Stimulated activated CD4-positive, alpha-beta T cell treated with anti-CD3 and anti-CD28 coated beads, Interleukin-12 subunit alpha, Interleukin-12 subunit beta, amount 100 ng/mL, for 48 hours (primary cell): Measurements from ENCODE around the gene ALAS1.

Experiments
- DNase-seq, 3 donors: peaks; one replicate each; pipeline ENCODE4 v3.0.0-alpha.2; 2020; ENCODE audit warnings: low read depth in 2 of 3, low spot score in 1 of 3

Gene ALAS1

DNA sequence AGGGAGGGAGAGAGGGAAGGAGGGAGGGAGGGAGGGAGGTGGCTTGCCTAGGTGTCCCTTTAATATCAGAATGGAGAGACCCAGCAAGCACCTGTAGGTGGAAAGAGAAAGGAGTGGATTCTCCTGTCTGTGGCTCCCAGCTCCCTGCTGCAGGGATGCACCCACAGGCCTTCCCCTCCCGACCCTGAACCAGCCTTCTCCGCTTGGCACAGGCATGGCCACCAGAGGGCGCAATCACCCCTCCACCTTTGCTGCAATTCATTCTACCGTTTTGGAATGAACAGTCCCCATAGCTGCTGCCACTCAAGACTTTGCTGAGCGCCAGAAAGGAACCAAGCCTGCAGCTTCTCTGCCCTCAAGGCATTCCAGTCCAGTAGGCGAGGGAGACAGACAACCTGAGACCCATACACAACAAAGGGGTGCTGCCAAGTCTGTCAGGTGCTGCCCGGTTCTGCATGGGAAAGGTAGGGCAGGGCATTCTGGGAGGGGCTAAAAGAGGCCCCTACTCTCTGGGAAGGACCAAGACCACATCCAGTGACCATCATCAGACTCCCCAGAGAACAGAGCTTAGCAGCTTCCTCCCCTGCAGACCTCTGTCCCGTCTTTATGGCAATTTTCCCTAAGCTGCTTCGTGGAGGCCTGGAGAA is 22.5 kb downstream of the ALAS1 start:
- DNase-seq: peak; percentile 84 to 94 (median 86)

DNA sequence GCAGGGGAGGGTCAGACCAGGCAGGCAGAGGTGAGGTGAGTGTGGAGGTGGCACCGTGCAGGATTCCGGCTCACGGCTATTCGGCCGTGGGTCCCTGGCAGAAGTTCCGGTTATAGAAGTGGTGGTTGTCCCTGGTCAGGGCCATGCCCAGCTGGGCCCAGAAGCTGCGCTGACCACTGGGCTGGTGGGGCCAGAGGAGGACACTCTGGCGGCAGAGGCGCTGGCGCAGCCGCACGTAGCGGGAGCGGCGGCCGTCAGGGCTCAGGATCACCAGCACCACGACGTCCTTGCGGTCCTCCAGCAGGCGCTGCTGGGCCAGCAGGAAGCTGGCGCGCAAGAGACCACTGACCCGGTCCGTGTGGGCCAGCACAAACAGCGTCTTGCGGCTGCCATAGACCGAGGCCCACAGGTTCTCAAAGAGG is 23.2 kb downstream of the ALAS1 start:
- no peak for DNase-seq

DNA sequence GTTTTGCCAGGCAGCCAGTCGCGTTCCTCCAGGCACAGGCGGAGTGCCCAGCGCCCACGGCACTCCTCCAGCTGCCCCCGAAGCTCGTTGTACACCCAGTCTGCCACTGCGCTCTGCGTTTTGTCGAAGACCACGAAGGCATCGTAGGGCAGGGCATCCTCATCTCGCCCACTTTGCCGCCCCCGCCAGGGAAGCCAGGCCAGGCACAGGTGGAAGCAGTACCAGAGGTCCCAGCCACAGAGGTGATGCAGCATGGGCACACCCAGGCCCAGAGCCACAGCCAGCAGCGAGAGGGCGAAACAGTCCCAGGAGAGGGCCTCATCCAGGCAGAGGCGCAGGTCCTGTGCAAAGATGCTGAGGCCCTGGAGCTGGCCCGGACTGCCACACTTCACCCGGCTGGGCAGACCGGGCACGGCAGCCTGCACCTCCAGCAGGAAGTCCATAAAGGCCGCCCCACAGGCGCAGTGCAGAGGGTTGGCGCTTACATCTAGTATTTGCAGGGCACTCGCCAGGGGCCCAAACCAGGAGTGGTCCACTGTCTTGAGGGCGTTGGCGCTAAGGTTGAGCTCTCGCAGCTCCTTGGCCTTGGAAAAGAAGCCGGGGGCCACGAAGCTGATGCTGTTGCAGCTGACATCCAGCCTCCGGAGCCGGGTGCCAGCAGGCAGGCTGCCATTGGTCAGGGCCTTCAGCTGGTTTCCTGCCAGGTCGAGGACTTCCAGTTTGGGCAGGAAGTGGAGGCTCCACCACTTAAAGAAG is 23.8 kb downstream of the ALAS1 start:
- no peak for DNase-seq

DNA sequence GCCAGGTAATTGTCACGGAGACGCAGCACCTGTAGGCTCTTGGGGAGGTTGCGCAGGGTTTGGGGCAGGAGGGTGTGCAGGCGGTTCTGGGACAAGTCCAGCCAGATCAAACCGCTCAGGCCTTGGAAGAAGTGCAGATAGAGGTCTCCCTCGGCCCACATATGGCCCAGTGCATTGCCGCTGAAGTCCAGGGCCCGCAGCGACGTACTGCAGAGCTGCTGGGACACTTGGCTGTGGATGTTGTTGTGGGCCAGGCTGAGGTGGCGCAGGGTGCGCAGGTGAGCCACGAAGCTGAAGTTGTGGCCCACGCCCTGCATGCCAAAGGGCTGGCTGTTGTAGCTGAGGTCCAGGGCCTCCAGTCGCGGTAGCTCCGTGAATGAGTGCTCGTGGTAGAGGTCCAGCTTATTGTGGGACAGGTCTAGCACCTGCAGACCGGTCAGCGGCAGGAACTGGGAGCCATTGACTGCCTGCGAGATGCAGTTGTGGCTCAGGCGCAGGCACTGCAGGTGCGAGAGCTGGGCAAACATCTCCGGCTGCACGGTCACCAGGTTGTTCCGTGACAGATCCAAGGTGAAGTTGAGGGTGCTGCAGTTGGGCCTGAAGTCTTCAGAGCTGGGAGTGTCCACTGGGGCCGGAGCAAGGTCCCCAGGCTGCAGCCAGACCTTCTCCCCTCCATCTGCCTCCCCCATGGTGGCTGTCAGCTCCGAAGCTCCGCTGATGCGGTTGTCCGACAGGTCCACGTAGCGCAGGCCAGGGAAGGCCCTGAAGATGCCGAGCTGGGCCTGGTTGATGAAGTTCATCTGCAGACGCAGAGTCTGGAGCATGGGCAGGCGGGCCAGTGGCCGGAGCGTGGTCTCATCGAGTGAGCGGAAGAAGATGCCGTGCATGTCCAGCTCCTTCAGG is 24.6 kb downstream of the ALAS1 start:
- no peak for DNase-seq

DNA sequence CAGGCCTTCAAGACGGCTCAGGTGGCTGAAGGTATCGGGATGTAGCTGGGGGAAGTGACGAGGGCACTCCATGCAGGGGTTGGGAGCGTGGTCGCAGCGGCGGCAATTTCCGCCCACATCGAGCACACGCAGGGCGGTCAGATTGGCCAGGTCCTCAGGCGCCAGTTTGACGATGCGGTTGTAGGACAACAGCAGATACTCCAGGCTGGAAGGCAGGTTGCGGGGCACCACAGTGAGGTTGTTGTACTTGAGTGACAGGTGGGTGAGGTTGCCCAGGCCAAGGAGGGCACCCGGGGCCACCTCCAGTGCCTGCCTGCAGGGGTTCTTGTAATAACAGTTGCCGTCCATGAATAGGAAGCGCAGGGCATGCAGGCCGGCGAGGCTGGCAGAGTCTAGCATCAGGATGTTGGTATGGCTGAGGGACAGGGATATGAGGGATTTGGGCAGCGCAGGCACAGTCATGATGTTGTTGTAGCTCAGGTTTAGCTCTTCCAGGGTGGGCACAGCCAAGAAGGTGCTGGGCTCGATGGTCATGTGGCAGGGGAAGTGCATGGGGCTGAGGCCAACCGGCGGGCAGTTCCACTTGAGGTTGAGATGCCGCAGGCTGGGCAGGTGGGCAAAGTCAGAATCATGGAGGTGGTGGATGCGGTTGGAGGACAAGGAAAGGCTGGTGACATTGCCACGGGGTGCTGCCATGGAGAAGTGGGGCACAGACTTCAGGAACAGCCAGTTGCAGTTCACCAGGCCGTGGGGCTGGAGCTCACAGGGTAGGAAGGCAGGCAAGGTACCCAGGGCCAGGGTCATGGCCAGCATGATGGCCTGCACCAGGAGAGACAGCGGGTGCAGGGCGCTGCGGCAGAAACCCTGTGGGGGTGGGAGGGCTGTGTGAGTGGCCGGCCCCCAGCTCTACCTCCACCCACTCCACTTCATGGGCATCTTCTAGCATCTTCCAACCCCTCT is 25.8 kb downstream of the ALAS1 start:
- DNase-seq: no peak

DNA sequence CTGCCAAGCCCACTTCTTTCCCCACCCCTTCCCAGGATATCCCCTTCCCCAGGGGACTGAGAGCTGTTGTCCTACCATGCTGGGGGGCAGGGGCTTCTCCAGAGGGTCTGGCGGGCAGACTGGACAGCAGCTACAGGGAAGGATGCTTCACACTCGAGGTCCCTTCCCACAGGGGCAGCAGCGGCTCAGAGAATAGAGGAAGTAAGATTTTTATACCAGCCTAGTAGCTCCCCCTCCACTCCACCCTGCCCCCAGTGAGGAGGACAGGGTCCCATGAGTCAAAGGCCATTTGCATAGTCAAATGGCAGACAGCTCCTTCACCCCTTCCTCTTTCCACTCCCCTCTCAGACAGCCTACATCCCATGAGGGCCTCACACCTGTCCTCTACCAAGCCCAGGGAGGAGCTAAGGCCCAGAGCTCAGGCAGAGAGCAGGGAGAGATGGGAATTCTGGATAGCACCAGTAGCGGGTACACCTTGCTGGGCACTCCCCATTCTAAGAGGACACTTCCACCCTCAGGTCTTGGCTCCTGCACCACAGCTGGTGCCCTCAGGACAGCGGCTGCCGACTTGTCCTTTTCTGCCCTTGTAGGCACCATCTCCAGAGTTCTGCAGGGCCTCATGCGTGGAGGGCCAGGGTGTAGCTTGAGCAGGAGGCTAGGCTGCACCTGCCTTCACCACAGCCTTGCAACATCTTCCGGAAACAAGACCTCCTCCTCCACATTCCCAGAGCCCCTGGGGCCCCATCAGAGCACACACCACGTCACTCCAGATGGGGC is 27.7 kb downstream of the ALAS1 start, which contains the start of gene TLR9:
TSS of gene TLR9 (minus strand) at position 194 of the 777 bp plus-strand sequence. CDS start at position 78, 116 bp downstream.
- no peak for DNase-seq

DNA sequence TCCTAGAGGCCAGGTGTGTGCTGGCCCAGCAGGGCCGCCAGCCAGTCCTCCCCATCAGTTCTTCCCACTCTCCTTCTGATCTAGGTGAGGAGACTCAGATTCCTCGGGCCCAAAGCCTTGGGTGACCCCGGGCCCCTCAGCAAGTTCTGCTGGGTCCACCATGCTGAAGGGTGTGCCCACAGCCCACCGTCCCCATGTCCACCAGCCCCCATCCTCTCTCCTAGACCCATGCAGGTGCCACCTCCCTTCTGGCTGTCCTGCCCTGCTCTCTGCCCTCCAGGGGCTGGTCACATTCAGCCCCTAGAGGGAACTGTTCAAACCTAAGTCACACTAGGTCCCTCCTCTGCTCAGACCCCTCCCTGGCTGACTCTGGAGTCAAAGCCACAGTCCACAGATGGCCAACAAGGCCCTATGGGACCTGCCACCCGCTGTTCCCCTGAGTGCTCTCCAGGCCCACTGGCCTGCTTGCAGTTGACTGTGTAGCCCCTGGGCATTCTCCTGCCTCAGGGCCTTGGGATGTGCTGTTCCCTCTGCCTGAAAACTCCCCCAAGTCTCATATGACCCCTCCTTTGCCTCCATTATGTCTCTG is 28.4 kb downstream of the ALAS1 start:
- no peak for DNase-seq

DNA sequence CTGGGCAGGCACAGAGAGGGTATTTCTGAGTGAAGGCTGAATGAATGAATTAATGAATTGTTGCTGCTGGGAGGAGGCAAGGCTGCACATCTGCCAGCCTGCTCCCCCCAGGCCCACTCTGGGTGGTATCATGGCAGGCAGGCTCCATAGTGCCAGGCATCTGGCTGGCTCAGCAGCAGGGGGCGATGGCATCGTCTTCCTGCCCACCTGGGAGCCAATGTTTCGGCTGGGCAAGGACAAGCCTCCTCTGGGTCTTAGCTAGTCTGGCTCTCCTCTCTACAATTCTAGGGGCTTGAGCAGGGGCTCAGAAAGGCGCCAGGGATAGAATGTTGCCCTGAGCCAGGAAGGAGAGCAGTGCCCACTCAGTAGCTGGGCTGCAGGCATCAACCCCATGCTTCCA is 29.2 kb downstream of the ALAS1 start:
- DNase-seq: no peak

DNA sequence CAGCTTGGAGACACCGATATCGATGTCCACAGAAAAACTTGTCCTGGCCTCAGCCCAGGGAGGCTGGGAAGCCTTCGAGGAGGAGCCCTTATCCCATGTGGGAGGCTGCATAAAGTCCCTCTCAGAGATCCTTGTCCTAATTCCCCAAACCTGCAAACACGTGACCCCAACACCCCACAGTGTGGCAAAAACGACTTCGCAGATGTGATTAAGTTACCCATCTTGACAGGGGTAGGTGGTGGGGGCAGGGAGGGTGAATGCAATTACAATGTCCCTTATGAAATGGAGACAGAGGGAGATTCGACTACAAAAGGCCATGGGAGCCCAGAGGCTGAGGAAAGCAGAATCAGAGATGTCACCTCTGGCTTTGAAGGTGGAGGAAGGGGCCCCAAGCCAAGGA is 29.8 kb downstream of the ALAS1 start:
- no peak for DNase-seq

DNA sequence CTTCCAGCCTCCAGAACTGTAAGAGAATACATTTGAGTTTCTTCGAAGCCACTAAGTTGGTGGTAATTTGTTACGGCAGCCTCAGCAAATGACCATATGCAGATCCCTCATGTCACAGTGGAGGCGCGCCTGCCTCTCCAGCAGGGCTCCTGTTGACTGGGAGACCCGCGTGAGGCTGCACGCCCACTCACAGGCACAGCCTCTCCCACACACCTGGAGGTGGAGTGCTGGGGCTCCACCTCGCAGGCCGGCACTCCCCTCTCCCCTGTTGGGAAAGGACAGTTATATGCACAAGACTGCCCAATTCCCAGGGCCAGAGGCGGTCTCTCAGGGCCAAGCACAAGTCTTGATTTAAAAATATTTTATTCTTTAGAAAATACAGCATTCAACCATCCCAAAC is 30.3 kb downstream of the ALAS1 start:
- DNase-seq: no peak

DNA sequence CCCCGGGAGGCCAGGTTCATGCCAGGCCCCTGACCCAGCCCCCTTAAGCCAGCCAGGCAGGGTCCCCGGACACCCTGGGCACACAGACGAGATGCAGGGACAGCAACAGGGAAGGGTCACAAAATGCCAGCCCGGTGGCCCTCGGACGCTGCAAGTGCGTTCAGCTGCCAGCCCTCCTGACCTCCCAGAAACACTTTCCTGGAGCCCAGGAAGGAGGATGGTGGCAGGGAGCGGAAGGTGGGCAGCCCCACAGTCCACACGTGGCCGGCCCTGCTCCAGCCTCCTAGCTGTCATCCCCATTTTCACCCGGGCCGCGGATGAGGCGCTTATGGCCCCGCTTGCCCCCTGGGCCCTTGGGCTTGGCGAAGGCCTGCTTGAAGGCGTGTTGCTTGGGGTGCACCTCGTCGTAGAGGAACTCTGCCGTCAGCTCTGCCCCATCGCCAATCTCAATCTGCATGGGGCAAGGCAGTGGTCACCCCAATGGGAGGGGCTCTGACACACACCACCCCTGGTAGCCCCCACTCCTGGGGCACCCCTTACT is 30.9 kb downstream of the ALAS1 start:
- DNase-seq: no peak

DNA sequence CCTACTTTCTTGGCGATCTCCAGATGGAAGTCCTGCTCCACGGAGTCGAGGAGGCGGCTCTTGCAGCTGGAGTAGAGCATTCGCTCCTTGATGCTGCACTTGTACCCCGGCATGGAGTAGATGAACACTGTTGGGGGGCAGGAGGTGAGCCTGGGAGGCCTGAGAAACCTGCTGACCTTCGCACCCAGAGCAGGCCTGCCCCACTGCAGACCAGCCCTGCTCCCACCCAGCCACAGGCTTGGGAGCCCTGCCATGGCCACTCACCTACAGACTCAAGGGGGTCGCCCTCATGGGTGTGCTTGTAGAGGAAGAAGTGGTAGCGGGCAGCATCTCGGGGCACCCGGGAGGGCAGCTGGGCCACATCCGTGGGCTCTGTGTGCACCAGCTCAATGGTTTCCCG is 31.7 kb downstream of the ALAS1 start:
- no peak for DNase-seq

DNA sequence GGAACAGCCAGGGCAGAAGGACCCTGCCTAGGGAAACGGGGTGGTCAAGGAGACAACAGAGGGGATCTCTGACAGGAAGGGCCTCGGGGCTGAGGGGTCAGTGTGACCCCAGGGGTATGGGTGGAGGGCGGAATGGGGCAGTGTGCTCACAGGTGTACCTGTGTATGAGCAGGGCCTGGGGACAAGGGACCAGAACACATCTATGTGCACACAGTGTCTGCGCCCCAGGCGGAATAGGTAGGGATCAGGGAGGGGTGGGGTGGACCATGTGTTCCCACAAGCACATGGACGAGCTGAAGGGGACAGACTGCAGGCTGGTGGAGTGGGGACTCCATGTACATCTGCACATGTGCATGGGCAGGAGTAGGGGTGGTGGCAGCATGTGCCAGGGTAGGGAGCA is 32.5 kb downstream of the ALAS1 start:
- no peak for DNase-seq

DNA sequence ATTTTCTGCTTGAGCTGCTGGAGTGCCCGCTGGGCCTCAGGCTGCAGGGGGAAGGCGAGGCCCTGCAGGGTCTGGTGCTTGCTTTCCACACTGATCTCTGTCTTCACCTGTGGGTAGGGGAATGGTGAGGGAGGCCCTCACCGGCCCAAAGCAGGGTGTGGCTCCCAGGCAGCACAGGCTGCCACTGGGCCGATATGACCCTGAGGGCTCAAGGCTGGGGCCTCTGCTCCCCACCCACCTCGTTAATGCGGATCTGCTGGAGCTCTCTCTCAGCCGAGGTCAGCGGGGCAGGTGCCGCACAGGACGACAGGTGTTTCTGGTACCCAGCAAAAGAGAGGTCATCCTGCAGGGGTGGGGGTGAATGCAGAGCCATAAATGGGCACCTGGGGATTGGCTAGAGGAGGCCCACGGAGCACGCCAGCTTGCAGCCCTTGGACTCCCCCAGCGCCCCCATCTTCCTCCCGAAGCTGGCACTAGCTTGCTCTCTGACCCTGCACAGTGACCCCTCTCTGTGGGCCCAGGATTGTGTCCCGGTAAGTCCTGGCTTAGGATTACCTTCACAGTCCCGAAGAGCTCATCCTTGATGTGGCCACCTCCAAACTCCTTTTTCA is 33.0 kb downstream of the ALAS1 start:
- DNase-seq: no peak

DNA sequence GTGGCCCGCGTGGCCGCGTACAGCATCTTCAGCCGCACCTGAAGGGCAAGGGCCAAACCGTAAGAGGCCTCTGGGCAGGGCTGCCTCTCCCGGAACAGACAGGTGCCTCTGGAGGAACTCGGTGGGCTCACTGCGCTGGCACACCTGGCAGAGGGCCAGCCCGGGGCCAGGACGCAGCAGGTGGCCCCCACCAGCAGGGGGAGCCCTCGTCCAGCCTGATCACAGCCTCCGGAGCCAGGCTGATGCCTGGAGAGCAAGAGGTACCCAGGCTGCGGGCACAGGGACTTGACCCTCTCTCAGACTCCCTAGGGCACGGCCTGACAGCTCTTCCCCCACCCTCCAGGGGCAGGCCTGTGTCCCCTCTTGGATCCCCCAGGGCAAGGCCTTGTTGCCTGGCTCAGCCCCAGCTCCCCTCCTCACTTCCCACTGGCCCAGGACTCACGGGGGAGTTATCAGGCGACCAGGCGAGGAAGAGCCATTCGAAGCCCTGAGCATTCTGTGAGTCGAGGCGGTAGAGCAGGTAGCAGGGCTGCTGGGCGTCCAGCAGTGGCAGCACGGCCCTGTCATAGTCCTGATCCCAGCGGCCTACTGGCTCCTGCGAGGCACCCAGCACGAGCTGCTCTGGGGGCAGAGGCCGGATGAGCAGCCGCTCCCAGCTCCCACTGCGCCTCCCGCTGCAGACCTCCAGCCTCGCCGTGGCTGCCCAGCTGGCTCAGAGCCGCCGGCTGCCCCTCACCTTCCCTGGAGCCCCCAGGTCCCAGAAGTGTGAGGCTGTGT is 33.7 kb downstream of the ALAS1 start:
- peak; percentile 74 to 93 (median 84) for DNase-seq

DNA sequence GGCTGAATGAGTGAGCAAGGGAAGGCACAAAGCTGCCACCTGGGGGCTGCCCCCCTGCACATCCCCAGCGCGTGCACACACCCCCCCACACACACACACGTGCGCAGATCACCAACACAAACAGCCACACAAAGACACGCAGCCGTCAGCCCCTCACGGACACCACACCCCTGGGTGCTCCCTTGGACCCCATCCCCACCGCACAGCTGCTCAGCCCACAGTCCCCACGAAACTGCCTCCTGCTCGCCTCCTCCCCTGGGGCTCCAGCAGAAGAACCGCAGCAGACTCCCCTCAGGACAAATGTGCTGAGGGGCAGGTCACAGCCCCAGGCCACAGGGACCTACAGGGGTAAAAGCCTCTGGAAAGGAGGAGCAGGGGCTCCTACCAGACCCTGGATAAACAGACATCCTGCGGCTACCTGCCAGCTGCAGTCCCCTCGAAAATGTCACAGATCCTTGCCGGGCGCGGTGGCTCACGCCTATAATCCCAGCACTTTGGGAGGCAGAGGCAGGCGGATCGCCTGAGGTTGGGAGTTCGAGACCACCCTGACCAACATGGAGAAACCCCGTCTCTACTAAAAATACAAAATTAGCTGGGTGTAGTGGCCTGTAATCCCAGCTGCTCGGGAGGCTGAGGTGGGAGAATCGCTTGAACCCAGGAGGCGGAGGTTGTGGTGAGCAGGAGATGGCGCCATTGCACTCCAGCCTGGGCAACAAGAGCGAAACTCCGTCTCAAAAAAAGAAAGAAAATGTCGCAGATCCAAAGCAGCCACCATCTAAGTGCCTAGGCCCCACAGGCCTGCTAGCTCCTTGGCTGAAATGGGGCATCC is 34.5 kb downstream of the ALAS1 start:
- no peak for DNase-seq

DNA sequence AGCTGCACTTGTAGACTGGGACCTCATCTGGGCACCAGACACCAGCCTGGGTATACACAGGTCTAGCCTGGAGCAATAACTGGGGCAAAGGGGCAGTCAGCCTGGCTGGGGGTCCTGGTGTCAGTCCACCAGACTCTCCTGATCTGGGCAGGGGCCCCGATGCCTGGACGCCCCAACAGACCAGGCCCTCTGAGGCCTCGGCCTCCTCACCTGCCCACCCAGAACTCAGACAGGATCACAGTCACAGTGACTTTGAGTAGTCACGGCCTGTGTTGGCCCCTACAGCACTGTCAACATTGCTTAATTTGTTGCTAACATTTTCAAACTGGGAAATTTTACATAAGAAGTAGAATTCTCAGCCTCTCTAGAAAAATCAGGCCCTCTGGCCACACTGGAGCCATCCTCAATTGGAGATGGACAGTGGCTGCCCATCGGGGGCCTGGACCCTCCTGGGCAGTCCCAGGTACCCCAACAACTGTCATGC is 35.2 kb downstream of the ALAS1 start:
- no peak for DNase-seq
